Measurements from ENCODE around the gene LPA. TPM values are rescaled to one million over a fixed set of nuclear protein-coding genes. Genes with fewer than 3 reads are reported as not detected.
"Not testable (repeated sequence)": the region's sequence is repeated elsewhere in the genome, so short reads cannot be mapped to it uniquely, and the experiment has no call there.

LPA gene
- total RNA-seq, 1 donor from 2014 or later: 0.30 TPM

- H3K4me3 ChIP-seq: no peak overlapping the region
- intact Hi-C loops (cut with DNase I): no loop called here
- peak; percentile 85 to 86 for ATAC-seq
Observed at GRCh38 chr6:160534050-160534696, 129.9 kb downstream of the LPA start.

GRCh38 chr6:160532315-160532714, 131.8 kb downstream of the LPA start:
- Histone ChIP-seq H3K27me3 (ENCODE audit: low read depth) (no peaks in the 10 kb centered on the region), H3K4me1 (no peaks in the 10 kb centered on the region), H3K36me3 (no peaks in the 10 kb centered on the region), H3K9me3 (no peaks in the 10 kb centered on the region), H3K27ac (no peak overlapping the region), H3K4me3 (no peak overlapping the region)
- intact Hi-C loops (cut with DNase I): no loop called here
- DNase-seq (no peak), ATAC-seq (no peak)
- TF ChIP-seq CTCF (IDR thresholded peaks at IDR 0.05): no peak

More at GRCh38 chr6:160534050-160534696, 129.9 kb downstream of the LPA start:
- H3K27me3 ChIP-seq (ENCODE audit: low read depth): no peaks in the 10 kb centered on the region
- no peaks in the 10 kb centered on the region for H3K4me1 ChIP-seq
- H3K9me3 ChIP-seq: no peaks in the 10 kb centered on the region
- H3K27ac ChIP-seq: no peak overlapping the region
- H3K36me3 ChIP-seq: no peaks in the 10 kb centered on the region
- DNase-seq: peak; percentile 47
- TF ChIP-seq CTCF (IDR thresholded peaks at IDR 0.05): peak; percentile 94

- Histone ChIP-seq H3K4me3 (no peak overlapping the region), H3K27me3 (ENCODE audit: low read depth) (no peaks in the 10 kb centered on the region), H3K27ac (no peak overlapping the region), H3K36me3 (no peaks in the 10 kb centered on the region), H3K4me1 (no peaks in the 10 kb centered on the region), H3K9me3 (no peaks in the 10 kb centered on the region)
- intact Hi-C loops (cut with DNase I): no loop called here
- ATAC-seq (no peak), DNase-seq (no peak)
- no peak for TF ChIP-seq CTCF (IDR thresholded peaks at IDR 0.05)
Observed at GRCh38 chr6:160531826-160532225, 132.2 kb downstream of the LPA start.

GRCh38 chr6:160529524-160529923, 134.6 kb downstream of the LPA start:
- H3K9me3 ChIP-seq; H3K27me3 ChIP-seq (ENCODE audit: low read depth); H3K36me3 ChIP-seq; DNase-seq; H3K4me3 ChIP-seq; H3K27ac ChIP-seq; H3K4me1 ChIP-seq; ATAC-seq; intact Hi-C loops (cut with DNase I): not testable (repeated sequence)

GRCh38 chr6:160523223-160523622, 140.9 kb downstream of the LPA start:
- no peak for DNase-seq
- Histone ChIP-seq H3K27ac (no peak overlapping the region), H3K36me3 (no peaks in the 10 kb centered on the region), H3K9me3 (no peaks in the 10 kb centered on the region), H3K27me3 (ENCODE audit: low read depth) (no peaks in the 10 kb centered on the region), H3K4me1 (peaks cover 11% of the 10 kb centered on the region), H3K4me3 (no peak overlapping the region)
- TF ChIP-seq CTCF (IDR thresholded peaks at IDR 0.05): no peak
- intact Hi-C loops (cut with DNase I): no loop called here
- no peak for ATAC-seq

GRCh38 chr6:160520043-160520904, 143.8 kb downstream of the LPA start:
- Histone ChIP-seq H3K27me3 (ENCODE audit: low read depth) (no peaks in the 10 kb centered on the region), H3K27ac (peak overlapping the region; percentile 72), H3K36me3 (no peaks in the 10 kb centered on the region), H3K4me3 (peak overlapping the region; percentile 73), H3K9me3 (no peaks in the 10 kb centered on the region), H3K4me1 (peaks cover 11% of the 10 kb centered on the region)
- DNase-seq (peak; percentile 78), ATAC-seq (peak; percentile 97 to 98)
- intact Hi-C loops (cut with DNase I): no loop called here
- TF ChIP-seq CTCF (IDR thresholded peaks at IDR 0.05): no peak

Measured in lower lobe of right lung (tissue), 2 donors.